GM21423 (cell line): ENCODE results near the gene ARHGAP45.

Experiments used
- ATAC-seq: cut with Tn5 transposase; IDR thresholded peaks from one replicate; pipeline ENCODE4 v1.9.1; 2021; ENCODE audit warnings: mild to moderate bottlenecking, moderate library complexity; ENCODE audit not compliant: unreplicated experiment

ARHGAP45 gene

GRCh38 chr19:1084024-1084868, 17.3 kb downstream of the ARHGAP45 start:
- ATAC-seq = no peak

- ATAC-seq = no peak
These were observed 18.2 kb downstream of the ARHGAP45 start for GRCh38 chr19:1085053-1085658.

GRCh38 chr19:1085676-1086442, 18.9 kb downstream of the ARHGAP45 start:
- no peak for ATAC-seq

GRCh38 chr19:1086613-1087012, 19.6 kb downstream of the ARHGAP45 start:
- ATAC-seq = no peak

- ATAC-seq = no peak
These were observed 20.9 kb downstream of the ARHGAP45 start for GRCh38 chr19:1087813-1088415.

- no peak for ATAC-seq
These were observed 21.5 kb downstream of the ARHGAP45 start for GRCh38 chr19:1088416-1089010.

- ATAC-seq = no peak
These were observed 22.3 kb downstream of the ARHGAP45 start for GRCh38 chr19:1089126-1089771.

GRCh38 chr19:1089891-1090290, 22.9 kb downstream of the ARHGAP45 start:
- ATAC-seq = no peak

GRCh38 chr19:1090731-1091543, 24.0 kb downstream of the ARHGAP45 start:
- ATAC-seq = no peak

GRCh38 chr19:1091544-1092175, 24.7 kb downstream of the ARHGAP45 start:
- no peak for ATAC-seq

- ATAC-seq = no peak
These were observed 26.4 kb downstream of the ARHGAP45 start for GRCh38 chr19:1093330-1093729.

GRCh38 chr19:1093811-1094553, 27.0 kb downstream of the ARHGAP45 start:
- no peak for ATAC-seq

- ATAC-seq = no peak
These were observed 27.6 kb downstream of the ARHGAP45 start for GRCh38 chr19:1094655-1094977.

- ATAC-seq = peak; percentile 81
These were observed 28.2 kb downstream of the ARHGAP45 start, which contains the start of gene POLR2E for GRCh38 chr19:1094978-1095701. TSS of gene POLR2E (minus strand) at chr19:1095375. CDS start at chr19:1095315, 60 bp downstream.

GRCh38 chr19:1097810-1098176, 30.8 kb downstream of the ARHGAP45 start:
- ATAC-seq = no peak

- ATAC-seq = no peak
These were observed 31.4 kb downstream of the ARHGAP45 start for GRCh38 chr19:1098177-1099051.

GRCh38 chr19:1101337-1101698, 34.4 kb downstream of the ARHGAP45 start:
- no peak for ATAC-seq
